ENCODE results near the gene C17orf100. TPM values are rescaled to one million over a fixed set of nuclear protein-coding genes. Genes with fewer than 3 reads are reported as not detected.

The C17orf100 gene
- total and polyA plus RNA-seq, 2 donors (not counting 1 experiment from before 2014, with no cell fraction given): 0.33 to 1.5 TPM

DNA sequence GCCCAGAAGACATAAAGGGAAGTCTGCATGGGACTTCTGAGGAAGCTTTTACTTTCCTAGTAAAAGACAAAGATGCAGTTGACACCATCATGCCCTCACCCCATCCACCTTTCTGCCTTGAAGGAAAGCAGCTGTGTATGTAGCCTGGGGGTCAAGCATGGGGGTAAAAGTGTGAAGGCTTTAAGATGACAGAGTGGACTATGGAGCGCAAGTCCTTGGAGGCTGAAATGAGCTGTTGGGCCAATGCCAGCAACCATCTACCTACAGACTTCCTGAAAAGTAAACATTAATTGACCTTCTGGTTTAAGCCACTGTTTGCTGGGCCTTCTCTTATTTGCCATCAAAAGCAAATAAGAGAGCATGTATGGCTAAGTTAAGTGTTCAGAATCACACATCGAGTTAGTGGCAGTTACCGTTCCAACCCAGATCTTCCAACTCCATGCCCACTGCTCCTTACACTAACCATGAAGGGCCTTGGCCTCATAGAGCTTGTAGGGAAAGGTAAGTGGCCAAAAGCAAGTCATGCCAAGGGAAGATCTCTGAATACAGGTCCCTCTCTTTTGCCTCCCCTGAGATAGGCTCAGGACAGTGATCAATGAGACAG, 31.6 kb downstream of the C17orf100 start:
- Histone ChIP-seq H3K9ac (ENCODE audit: insufficient read depth, low read length) (no peak overlapping the region), H3K36me3 (ENCODE audit: control insufficient read depth, insufficient read depth, low read length) (no peaks in the 10 kb centered on the region), H3K79me2 (ENCODE audit: control insufficient read depth, insufficient read depth, low read length) (no peaks in the 10 kb centered on the region), H3K4me2 (ENCODE audit: extremely low read depth, insufficient read depth, low read length) (no peak overlapping the region), H4K20me1 (ENCODE audit: control insufficient read depth, extremely low read depth, insufficient read depth, low read length) (no peaks in the 10 kb centered on the region), H3K27me3 (ENCODE audit: control insufficient read depth, insufficient read depth, low read length) (no peaks in the 10 kb centered on the region), H3K9me3 (ENCODE audit: control insufficient read depth, insufficient read depth, low read depth, low read length) (no peaks in the 10 kb centered on the region), H3K4me1 (ENCODE audit: control insufficient read depth, extremely low read depth, insufficient read depth, low read length) (no peaks in the 10 kb centered on the region), H3K27ac (ENCODE audit: insufficient read depth, low read length) (no peak overlapping the region), H2AFZ (ENCODE audit: low read length) (no peak overlapping the region), H3K4me3 (replicated peaks in 1 of 4; ENCODE audit: control extremely low read depth in 1 of 4, insufficient read depth in 1 of 4, low read depth in 3 of 4, low read length in 4 of 4) (no peak overlapping the region)
- no peak for TF ChIP-seq EZH2 (IDR thresholded peaks at IDR 0.05; ENCODE audit: low read length, missing control alignments)
- TF ChIP-seq, protein P1, sequence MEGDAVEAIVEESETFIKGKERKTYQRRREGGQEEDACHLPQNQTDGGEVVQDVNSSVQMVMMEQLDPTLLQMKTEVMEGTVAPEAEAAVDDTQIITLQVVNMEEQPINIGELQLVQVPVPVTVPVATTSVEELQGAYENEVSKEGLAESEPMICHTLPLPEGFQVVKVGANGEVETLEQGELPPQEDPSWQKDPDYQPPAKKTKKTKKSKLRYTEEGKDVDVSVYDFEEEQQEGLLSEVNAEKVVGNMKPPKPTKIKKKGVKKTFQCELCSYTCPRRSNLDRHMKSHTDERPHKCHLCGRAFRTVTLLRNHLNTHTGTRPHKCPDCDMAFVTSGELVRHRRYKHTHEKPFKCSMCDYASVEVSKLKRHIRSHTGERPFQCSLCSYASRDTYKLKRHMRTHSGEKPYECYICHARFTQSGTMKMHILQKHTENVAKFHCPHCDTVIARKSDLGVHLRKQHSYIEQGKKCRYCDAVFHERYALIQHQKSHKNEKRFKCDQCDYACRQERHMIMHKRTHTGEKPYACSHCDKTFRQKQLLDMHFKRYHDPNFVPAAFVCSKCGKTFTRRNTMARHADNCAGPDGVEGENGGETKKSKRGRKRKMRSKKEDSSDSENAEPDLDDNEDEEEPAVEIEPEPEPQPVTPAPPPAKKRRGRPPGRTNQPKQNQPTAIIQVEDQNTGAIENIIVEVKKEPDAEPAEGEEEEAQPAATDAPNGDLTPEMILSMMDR (conservative IDR thresholded peaks at IDR 0.05 in 1 of 2, IDR thresholded peaks at IDR 0.05 in 1 of 2; ENCODE audit: low read depth in 1 of 2, low read length in 2 of 2): no peak
- DNase-seq (ENCODE audit: low read depth in 2 of 2): no peak

GRCh38 chr17:6683730-6684459, 32.3 kb downstream of the C17orf100 start:
- Histone ChIP-seq H3K9me3 (ENCODE audit: control insufficient read depth, insufficient read depth, low read depth, low read length) (no peaks in the 10 kb centered on the region), H3K36me3 (ENCODE audit: control insufficient read depth, insufficient read depth, low read length) (no peaks in the 10 kb centered on the region), H3K27ac (ENCODE audit: insufficient read depth, low read length) (no peak overlapping the region), H2AFZ (ENCODE audit: low read length) (no peak overlapping the region), H3K4me3 (replicated peaks in 1 of 4; ENCODE audit: control extremely low read depth in 1 of 4, insufficient read depth in 1 of 4, low read depth in 3 of 4, low read length in 4 of 4) (no peak overlapping the region), H3K9ac (ENCODE audit: insufficient read depth, low read length) (no peak overlapping the region), H3K27me3 (ENCODE audit: control insufficient read depth, insufficient read depth, low read length) (no peaks in the 10 kb centered on the region), H3K79me2 (ENCODE audit: control insufficient read depth, insufficient read depth, low read length) (no peaks in the 10 kb centered on the region), H3K4me1 (ENCODE audit: control insufficient read depth, extremely low read depth, insufficient read depth, low read length) (no peaks in the 10 kb centered on the region), H3K4me2 (ENCODE audit: extremely low read depth, insufficient read depth, low read length) (no peak overlapping the region), H4K20me1 (ENCODE audit: control insufficient read depth, extremely low read depth, insufficient read depth, low read length) (no peaks in the 10 kb centered on the region)
- no peak for DNase-seq (ENCODE audit: low read depth in 2 of 2)
- TF ChIP-seq, protein P1 (conservative IDR thresholded peaks at IDR 0.05 in 1 of 2, IDR thresholded peaks at IDR 0.05 in 1 of 2; ENCODE audit: low read depth in 1 of 2, low read length in 2 of 2): no peak
- no peak for TF ChIP-seq EZH2 (IDR thresholded peaks at IDR 0.05; ENCODE audit: low read length, missing control alignments)

DNA sequence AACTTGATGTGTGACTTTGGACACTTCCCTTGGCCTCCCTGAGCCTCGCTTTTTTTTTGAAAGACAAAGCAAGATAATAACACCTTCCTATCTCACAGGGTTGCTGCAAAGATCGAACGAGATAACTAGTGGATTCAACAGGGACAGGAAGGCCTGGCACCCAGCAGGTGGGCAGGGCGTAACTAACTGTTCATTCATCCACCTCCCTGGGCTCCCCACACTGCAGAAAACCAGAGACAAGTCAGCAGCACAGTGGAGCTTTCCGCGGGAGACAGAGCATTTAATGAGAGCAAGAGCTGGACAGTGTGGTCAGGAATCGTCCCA, 32.9 kb downstream of the C17orf100 start:
- no peaks in the 10 kb centered on the region for H3K9me3 ChIP-seq (ENCODE audit: control insufficient read depth, insufficient read depth, low read depth, low read length)
- TF ChIP-seq, protein P1 (conservative IDR thresholded peaks at IDR 0.05 in 1 of 2, IDR thresholded peaks at IDR 0.05 in 1 of 2; ENCODE audit: low read depth in 1 of 2, low read length in 2 of 2): no peak
- no peak for TF ChIP-seq EZH2 (IDR thresholded peaks at IDR 0.05; ENCODE audit: low read length, missing control alignments)
- no peak overlapping the region for H2AFZ ChIP-seq (ENCODE audit: low read length)

More for the DNA sequence above, 32.9 kb downstream of the C17orf100 start:
- Histone ChIP-seq H3K36me3 (ENCODE audit: control insufficient read depth, insufficient read depth, low read length) (no peaks in the 10 kb centered on the region), H3K27ac (ENCODE audit: insufficient read depth, low read length) (no peak overlapping the region), H4K20me1 (ENCODE audit: control insufficient read depth, extremely low read depth, insufficient read depth, low read length) (no peaks in the 10 kb centered on the region), H3K79me2 (ENCODE audit: control insufficient read depth, insufficient read depth, low read length) (no peaks in the 10 kb centered on the region), H3K4me3 (replicated peaks in 1 of 4; ENCODE audit: control extremely low read depth in 1 of 4, insufficient read depth in 1 of 4, low read depth in 3 of 4, low read length in 4 of 4) (no peak overlapping the region), H3K9ac (ENCODE audit: insufficient read depth, low read length) (no peak overlapping the region), H3K4me1 (ENCODE audit: control insufficient read depth, extremely low read depth, insufficient read depth, low read length) (no peaks in the 10 kb centered on the region), H3K4me2 (ENCODE audit: extremely low read depth, insufficient read depth, low read length) (no peak overlapping the region), H3K27me3 (ENCODE audit: control insufficient read depth, insufficient read depth, low read length) (no peaks in the 10 kb centered on the region)
- no peak for DNase-seq (ENCODE audit: low read depth in 2 of 2)
